ENCODE data around the gene CATSPER3.

The CATSPER3 gene

DNA sequence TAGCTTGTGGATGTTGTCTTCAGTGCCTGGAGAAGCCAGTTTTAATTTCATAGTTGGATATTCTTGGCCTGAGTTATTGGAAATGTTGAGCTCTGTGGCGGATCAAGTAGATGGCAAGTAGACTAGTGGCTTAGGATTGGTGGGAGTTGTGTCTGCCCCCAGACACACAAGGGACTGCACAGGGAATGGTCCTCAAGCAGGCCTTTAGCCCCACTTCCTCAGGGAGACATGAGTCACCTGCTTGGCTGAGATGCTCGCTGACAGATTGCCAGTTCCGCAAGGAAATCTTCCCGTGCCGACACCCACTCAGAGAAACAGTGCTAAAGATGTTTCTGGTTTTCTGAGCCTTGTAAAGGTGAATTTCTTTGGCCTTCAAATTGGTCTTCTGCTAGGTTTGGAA, 18.8 kb upstream of the CATSPER3 start:
- DNase-seq (ENCODE audit: low read depth), result no peak
- no peak for TF ChIP-seq CTCF (IDR thresholded peaks at IDR 0.05; ENCODE audit: control insufficient read depth, insufficient read depth, low read depth, low read length, missing control alignments)
- no peak overlapping the region for H3K4me3 ChIP-seq (ENCODE audit: control insufficient read depth, low read depth, low read length)

GRCh38 chr5:134949316-134949715, 18.4 kb upstream of the CATSPER3 start:
- H3K4me3 ChIP-seq (ENCODE audit: control insufficient read depth, low read depth, low read length), result no peak overlapping the region
- TF ChIP-seq CTCF (IDR thresholded peaks at IDR 0.05; ENCODE audit: control insufficient read depth, insufficient read depth, low read depth, low read length, missing control alignments), result no peak
- no peak for DNase-seq (ENCODE audit: low read depth)

GRCh38 chr5:134957920-134958608, 9.6 kb upstream of the CATSPER3 start:
- no peak overlapping the region for H3K4me3 ChIP-seq (ENCODE audit: control insufficient read depth, low read depth, low read length)
- TF ChIP-seq CTCF (IDR thresholded peaks at IDR 0.05; ENCODE audit: control insufficient read depth, insufficient read depth, low read depth, low read length, missing control alignments), result no peak
- DNase-seq (ENCODE audit: low read depth), result no peak

GRCh38 chr5:134958755-134959154, 9.0 kb upstream of the CATSPER3 start:
- DNase-seq (ENCODE audit: low read depth), result no peak
- no peak overlapping the region for H3K4me3 ChIP-seq (ENCODE audit: control insufficient read depth, low read depth, low read length)
- TF ChIP-seq CTCF (IDR thresholded peaks at IDR 0.05; ENCODE audit: control insufficient read depth, insufficient read depth, low read depth, low read length, missing control alignments), result no peak

- no peak overlapping the region for H3K4me3 ChIP-seq (ENCODE audit: control insufficient read depth, low read depth, low read length)
- TF ChIP-seq CTCF (IDR thresholded peaks at IDR 0.05; ENCODE audit: control insufficient read depth, insufficient read depth, low read depth, low read length, missing control alignments), result no peak
- no peak for DNase-seq (ENCODE audit: low read depth)
Observed at GRCh38 chr5:134963098-134963497, 4.6 kb upstream of the CATSPER3 start.

- DNase-seq (ENCODE audit: low read depth), result no peak
- no peak for TF ChIP-seq CTCF (IDR thresholded peaks at IDR 0.05; ENCODE audit: control insufficient read depth, insufficient read depth, low read depth, low read length, missing control alignments)
- H3K4me3 ChIP-seq (ENCODE audit: control insufficient read depth, low read depth, low read length), result no peak overlapping the region
Observed at GRCh38 chr5:134964359-134965270, 3.1 kb upstream of the CATSPER3 start.

Data from AG09309 (cell line).